GM23338 (cell line): Measurements from ENCODE around the gene DKK2.

Experiments
- CREB1 ChIP-seq: fragments of 250-450 bp; sonication (Bioruptor Pico); IDR thresholded peaks from 2 replicates; pipeline ENCODE4 v1.5.0; 2020; ENCODE audit warnings: low read depth, mild to moderate bottlenecking, moderate library complexity
- EZH2 ChIP-seq: fragments of 200-600 bp; sonication (generic); IDR thresholded peaks from one replicate; pipeline ENCODE4 v1.8.0; 2017; ENCODE audit warnings: antibody characterized with exemption, mild to moderate bottlenecking, low read depth; ENCODE audit not compliant: unreplicated experiment
- EZH2phosphoT487 ChIP-seq: fragments of 200-600 bp; sonication (generic); IDR thresholded peaks from one replicate; pipeline ENCODE4 v1.8.1; 2018; ENCODE audit warnings: antibody characterized with exemption; ENCODE audit not compliant: unreplicated experiment
- JUNB ChIP-seq: IDR thresholded peaks from one replicate; pipeline ENCODE4 v1.6.1; 2016; ENCODE audit warnings: antibody characterized with exemption; ENCODE audit not compliant: unreplicated experiment
- NANOG ChIP-seq: IDR thresholded peaks from 2 replicates; pipeline ENCODE4 v1.6.1; 2016; ENCODE audit warnings: antibody characterized with exemption, borderline replicate concordance
- POLR2AphosphoS5 ChIP-seq: IDR thresholded peaks from 2 replicates; pipeline ENCODE4 v1.6.1; 2016; ENCODE audit warnings: antibody characterized with exemption, low read depth
- ZNF331 ChIP-seq: fragments of 250-450 bp; sonication (Bioruptor Pico); IDR thresholded peaks from 2 replicates; pipeline ENCODE4 v1.5.0; 2020; ENCODE audit warnings: low read depth, mild to moderate bottlenecking, moderate library complexity
- TF ChIP-seq, protein P1 (sequence below), 2 experiments: fragments of 200-600 bp in 1 of 2; sonication (generic) in 1 of 2; conservative IDR thresholded peaks; 2 replicates each; pipeline versions ENCODE4 v1.5.1 to v1.6.1; 2016 to 2017; ENCODE audit warnings: antibody characterized with exemption in 2 of 2, low read depth in 2 of 2, mild to moderate bottlenecking in 2 of 2, moderate library complexity in 1 of 2
- TF ChIP-seq, protein P2 (sequence below): fragments of 250-450 bp; sonication (Bioruptor Pico); IDR thresholded peaks from 2 replicates; pipeline ENCODE4 v1.5.0; 2020; ENCODE audit warnings: mild to moderate bottlenecking, moderate library complexity
- TF ChIP-seq, protein P3 (sequence below): IDR thresholded peaks from one replicate; pipeline ENCODE4 v1.6.1; 2018; ENCODE audit warnings: antibody characterized with exemption; ENCODE audit not compliant: unreplicated experiment

DNA sequence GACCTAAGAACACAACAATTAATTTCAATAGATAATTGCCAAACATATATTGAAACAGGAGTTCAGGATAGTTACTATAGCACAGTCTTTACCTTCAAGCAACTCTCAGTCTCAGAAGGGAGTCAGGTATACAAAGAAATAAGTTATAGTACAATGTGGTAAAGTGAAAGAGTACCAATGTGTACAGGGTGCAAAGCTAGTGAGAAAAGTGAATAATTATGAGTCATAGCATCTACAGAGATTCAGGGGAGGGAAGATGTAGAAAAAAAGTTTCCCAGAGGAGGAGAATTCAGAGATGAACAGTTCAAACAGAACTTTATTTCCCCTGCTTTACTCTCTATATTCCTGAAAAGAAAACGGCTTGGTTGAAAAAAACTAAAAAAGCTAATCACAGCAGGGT lies 22.7 kb upstream of the DKK2 start:
- TF ChIP-seq, protein P1, sequence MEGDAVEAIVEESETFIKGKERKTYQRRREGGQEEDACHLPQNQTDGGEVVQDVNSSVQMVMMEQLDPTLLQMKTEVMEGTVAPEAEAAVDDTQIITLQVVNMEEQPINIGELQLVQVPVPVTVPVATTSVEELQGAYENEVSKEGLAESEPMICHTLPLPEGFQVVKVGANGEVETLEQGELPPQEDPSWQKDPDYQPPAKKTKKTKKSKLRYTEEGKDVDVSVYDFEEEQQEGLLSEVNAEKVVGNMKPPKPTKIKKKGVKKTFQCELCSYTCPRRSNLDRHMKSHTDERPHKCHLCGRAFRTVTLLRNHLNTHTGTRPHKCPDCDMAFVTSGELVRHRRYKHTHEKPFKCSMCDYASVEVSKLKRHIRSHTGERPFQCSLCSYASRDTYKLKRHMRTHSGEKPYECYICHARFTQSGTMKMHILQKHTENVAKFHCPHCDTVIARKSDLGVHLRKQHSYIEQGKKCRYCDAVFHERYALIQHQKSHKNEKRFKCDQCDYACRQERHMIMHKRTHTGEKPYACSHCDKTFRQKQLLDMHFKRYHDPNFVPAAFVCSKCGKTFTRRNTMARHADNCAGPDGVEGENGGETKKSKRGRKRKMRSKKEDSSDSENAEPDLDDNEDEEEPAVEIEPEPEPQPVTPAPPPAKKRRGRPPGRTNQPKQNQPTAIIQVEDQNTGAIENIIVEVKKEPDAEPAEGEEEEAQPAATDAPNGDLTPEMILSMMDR (conservative IDR thresholded peaks at IDR 0.05; ENCODE audit: low read depth in 2 of 2) = no peak
- TF ChIP-seq CREB1 (CRISPR knock-in tag) (no peak), EZH2phosphoT487 (no peak), JUNB (no peak), POLR2AphosphoS5 (no peak), EZH2 (no peak), ZNF331 (no peak), NANOG (no peak)
- TF ChIP-seq, protein P2, sequence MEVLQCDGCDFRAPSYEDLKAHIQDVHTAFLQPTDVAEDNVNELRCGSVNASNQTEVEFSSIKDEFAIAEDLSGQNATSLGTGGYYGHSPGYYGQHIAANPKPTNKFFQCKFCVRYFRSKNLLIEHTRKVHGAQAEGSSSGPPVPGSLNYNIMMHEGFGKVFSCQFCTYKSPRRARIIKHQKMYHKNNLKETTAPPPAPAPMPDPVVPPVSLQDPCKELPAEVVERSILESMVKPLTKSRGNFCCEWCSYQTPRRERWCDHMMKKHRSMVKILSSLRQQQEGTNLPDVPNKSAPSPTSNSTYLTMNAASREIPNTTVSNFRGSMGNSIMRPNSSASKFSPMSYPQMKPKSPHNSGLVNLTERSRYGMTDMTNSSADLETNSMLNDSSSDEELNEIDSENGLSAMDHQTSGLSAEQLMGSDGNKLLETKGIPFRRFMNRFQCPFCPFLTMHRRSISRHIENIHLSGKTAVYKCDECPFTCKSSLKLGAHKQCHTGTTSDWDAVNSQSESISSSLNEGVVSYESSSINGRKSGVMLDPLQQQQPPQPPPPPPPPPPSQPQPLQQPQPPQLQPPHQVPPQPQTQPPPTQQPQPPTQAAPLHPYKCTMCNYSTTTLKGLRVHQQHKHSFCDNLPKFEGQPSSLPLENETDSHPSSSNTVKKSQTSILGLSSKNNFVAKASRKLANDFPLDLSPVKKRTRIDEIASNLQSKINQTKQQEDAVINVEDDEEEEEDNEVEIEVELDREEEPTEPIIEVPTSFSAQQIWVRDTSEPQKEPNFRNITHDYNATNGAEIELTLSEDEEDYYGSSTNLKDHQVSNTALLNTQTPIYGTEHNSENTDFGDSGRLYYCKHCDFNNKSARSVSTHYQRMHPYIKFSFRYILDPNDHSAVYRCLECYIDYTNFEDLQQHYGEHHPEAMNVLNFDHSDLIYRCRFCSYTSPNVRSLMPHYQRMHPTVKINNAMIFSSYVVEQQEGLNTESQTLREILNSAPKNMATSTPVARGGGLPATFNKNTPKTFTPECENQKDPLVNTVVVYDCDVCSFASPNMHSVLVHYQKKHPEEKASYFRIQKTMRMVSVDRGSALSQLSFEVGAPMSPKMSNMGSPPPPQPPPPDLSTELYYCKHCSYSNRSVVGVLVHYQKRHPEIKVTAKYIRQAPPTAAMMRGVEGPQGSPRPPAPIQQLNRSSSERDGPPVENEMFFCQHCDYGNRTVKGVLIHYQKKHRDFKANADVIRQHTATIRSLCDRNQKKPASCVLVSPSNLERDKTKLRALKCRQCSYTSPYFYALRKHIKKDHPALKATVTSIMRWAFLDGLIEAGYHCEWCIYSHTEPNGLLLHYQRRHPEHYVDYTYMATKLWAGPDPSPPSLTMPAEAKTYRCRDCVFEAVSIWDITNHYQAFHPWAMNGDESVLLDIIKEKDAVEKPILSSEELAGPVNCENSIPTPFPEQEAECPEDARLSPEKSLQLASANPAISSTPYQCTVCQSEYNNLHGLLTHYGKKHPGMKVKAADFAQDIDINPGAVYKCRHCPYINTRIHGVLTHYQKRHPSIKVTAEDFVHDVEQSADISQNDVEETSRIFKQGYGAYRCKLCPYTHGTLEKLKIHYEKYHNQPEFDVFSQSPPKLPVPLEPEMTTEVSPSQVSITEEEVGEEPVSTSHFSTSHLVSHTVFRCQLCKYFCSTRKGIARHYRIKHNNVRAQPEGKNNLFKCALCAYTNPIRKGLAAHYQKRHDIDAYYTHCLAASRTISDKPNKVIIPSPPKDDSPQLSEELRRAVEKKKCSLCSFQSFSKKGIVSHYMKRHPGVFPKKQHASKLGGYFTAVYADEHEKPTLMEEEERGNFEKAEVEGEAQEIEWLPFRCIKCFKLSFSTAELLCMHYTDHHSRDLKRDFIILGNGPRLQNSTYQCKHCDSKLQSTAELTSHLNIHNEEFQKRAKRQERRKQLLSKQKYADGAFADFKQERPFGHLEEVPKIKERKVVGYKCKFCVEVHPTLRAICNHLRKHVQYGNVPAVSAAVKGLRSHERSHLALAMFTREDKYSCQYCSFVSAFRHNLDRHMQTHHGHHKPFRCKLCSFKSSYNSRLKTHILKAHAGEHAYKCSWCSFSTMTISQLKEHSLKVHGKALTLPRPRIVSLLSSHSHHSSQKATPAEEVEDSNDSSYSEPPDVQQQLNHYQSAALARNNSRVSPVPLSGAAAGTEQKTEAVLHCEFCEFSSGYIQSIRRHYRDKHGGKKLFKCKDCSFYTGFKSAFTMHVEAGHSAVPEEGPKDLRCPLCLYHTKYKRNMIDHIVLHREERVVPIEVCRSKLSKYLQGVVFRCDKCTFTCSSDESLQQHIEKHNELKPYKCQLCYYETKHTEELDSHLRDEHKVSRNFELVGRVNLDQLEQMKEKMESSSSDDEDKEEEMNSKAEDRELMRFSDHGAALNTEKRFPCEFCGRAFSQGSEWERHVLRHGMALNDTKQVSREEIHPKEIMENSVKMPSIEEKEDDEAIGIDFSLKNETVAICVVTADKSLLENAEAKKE = no peak
- TF ChIP-seq, protein P3, sequence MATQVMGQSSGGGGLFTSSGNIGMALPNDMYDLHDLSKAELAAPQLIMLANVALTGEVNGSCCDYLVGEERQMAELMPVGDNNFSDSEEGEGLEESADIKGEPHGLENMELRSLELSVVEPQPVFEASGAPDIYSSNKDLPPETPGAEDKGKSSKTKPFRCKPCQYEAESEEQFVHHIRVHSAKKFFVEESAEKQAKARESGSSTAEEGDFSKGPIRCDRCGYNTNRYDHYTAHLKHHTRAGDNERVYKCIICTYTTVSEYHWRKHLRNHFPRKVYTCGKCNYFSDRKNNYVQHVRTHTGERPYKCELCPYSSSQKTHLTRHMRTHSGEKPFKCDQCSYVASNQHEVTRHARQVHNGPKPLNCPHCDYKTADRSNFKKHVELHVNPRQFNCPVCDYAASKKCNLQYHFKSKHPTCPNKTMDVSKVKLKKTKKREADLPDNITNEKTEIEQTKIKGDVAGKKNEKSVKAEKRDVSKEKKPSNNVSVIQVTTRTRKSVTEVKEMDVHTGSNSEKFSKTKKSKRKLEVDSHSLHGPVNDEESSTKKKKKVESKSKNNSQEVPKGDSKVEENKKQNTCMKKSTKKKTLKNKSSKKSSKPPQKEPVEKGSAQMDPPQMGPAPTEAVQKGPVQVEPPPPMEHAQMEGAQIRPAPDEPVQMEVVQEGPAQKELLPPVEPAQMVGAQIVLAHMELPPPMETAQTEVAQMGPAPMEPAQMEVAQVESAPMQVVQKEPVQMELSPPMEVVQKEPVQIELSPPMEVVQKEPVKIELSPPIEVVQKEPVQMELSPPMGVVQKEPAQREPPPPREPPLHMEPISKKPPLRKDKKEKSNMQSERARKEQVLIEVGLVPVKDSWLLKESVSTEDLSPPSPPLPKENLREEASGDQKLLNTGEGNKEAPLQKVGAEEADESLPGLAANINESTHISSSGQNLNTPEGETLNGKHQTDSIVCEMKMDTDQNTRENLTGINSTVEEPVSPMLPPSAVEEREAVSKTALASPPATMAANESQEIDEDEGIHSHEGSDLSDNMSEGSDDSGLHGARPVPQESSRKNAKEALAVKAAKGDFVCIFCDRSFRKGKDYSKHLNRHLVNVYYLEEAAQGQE = no peak
